K562 (cell line): Measurements from ENCODE around the gene SNUPN.

Experiments
- CBX5 ChIP-seq: IDR thresholded peaks from 2 replicates; pipeline ENCODE4 v1.6.1; 2014; ENCODE audit warnings: low read depth, borderline replicate concordance
- CBX8 ChIP-seq: fragments of 200-600 bp; sonication (generic); IDR thresholded peaks from 2 replicates; pipeline ENCODE4 v1.6.1; 2012; ENCODE audit warnings: borderline replicate concordance, mixed run types, low read depth, mild to moderate bottlenecking, moderate library complexity, mixed read lengths, low read length, control low read depth, inconsistent platforms; ENCODE audit not compliant: poor library complexity, severe bottlenecking; ENCODE audit errors: extremely low read depth
- CTCF ChIP-seq, 3 experiments: IDR thresholded peaks in 2 of 3; conservative IDR thresholded peaks in 1 of 3; 2 replicates each; pipeline ENCODE4 v1.5.1; 2011 to 2012; ENCODE audit warnings: low read length in 3 of 3, mild to moderate bottlenecking in 3 of 3, control low read depth in 2 of 3, improper control_type of control experiment in 1 of 3, inconsistent platforms in 1 of 3, low read depth in 1 of 3, mixed read lengths in 1 of 3, moderate library complexity in 1 of 3; ENCODE audit not compliant: insufficient read depth in 2 of 3
- EZH2 ChIP-seq: IDR thresholded peaks from 2 replicates; pipeline ENCODE4 v1.6.1; 2012; ENCODE audit warnings: low read depth, mild to moderate bottlenecking, inconsistent platforms, low read length, borderline replicate concordance
- FOXP1 ChIP-seq: sonication (generic); formaldehyde crosslinking; IDR thresholded peaks from 2 replicates; pipeline ENCODE4 v1.8.0; 2022; ENCODE audit warnings: mild to moderate bottlenecking, missing genetic modification reagents
- MIER1 ChIP-seq: fragments of 450-650 bp; IDR thresholded peaks from 2 replicates; pipeline ENCODE4 v1.6.1; 2016; ENCODE audit warnings: antibody characterized with exemption, mild to moderate bottlenecking, low read depth
- POLR2A ChIP-seq: fragments of 450-650 bp; conservative IDR thresholded peaks from 2 replicates; pipeline ENCODE4 v1.6.1; 2016
- RCOR1 ChIP-seq, 2 experiments: IDR thresholded peaks; 2 replicates each; pipeline ENCODE4 v1.6.1; 2012; ENCODE audit warnings: low read depth in 2 of 2, low read length in 2 of 2, borderline replicate concordance in 1 of 2, improper control_type of control experiment in 1 of 2
- SIN3A ChIP-seq, 2 experiments: fragments of 150-350 bp in 1 of 2; IDR thresholded peaks; 2 replicates each; pipeline ENCODE4 v1.6.1; 2011 to 2016; ENCODE audit warnings: borderline replicate concordance in 2 of 2, low read depth in 2 of 2, low read length in 2 of 2, mild to moderate bottlenecking in 2 of 2, moderate library complexity in 2 of 2; ENCODE audit not compliant: control insufficient read depth in 1 of 2
- TSHZ1 ChIP-seq: fragments of 250-450 bp; sonication (Bioruptor Pico); IDR thresholded peaks from 2 replicates; pipeline ENCODE4 v1.4.0; 2020; ENCODE audit warnings: mild to moderate bottlenecking, moderate library complexity
- YY1 ChIP-seq, 3 experiments: IDR thresholded peaks; 2 replicates each; pipeline ENCODE4 v1.6.1; 2011; ENCODE audit warnings: low read length in 2 of 3, mild to moderate bottlenecking in 2 of 3, moderate library complexity in 2 of 3, borderline replicate concordance in 1 of 3, control low read depth in 1 of 3, low read depth in 1 of 3; ENCODE audit not compliant: insufficient read depth in 3 of 3, insufficient replicate concordance in 2 of 3, control insufficient read depth in 1 of 3, insufficient read length in 1 of 3; ENCODE audit errors: extremely low read depth in 1 of 3
- ZZZ3 ChIP-seq: fragments of 450-650 bp; IDR thresholded peaks from 2 replicates; pipeline ENCODE4 v1.6.1; 2016; ENCODE audit warnings: antibody characterized with exemption, mild to moderate bottlenecking, moderate library complexity
- TF ChIP-seq, protein P1 (sequence below): sonication (generic); formaldehyde crosslinking; IDR thresholded peaks from 2 replicates; pipeline ENCODE4 v1.8.1; 2023; ENCODE audit warnings: mild to moderate bottlenecking, missing genetic modification reagents
- TF ChIP-seq, protein P2 (sequence below): fragments of 250-450 bp; sonication (Bioruptor Pico); IDR thresholded peaks from 2 replicates; pipeline ENCODE4 v1.8.0; 2021; ENCODE audit warnings: moderate library complexity, mild to moderate bottlenecking, inconsistent platforms

DNA sequence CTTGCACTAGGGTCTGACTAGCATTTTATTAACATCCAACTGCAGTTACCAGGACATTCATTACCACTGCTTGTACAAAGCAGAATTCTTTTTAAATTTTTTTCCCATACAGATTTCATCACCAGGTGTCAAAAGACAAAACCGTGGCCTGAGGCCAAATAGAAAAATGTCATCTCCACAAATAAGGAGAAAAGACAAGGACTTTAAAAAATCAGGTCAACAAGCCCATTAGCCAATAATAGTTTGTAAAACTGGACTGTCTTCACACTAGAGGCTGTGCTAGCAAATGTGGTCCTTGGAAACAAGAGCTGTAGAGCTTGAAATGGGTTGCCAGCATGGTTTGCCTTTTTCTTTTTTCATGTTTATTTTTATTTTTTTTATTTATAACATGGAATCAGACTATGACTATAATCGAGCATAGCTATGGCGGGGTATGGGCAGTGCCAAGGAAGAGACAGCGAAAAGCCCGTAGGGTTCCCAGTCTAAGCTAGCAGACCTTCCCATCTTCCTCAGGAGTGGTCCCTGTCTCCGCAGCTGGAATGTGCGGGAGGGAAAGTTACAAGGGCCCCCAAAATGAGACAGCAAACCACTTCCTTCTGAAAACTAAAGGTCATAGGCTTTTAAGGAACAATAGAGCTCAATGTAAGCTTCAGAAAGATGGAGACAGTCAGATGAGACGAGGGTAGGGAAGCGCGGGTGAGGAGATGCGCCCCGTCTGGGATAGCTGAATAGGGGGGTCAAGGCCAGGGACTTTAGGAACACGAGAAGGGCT, 47.9 kb downstream of the SNUPN start:
- TF ChIP-seq CTCF (IDR thresholded peaks at IDR 0.05 in 2 of 3, conservative IDR thresholded peaks at IDR 0.05 in 1 of 3; ENCODE audit: insufficient read depth in 2 of 3, low read depth in 1 of 3, low read length in 3 of 3) = no peak
- TF ChIP-seq EZH2 = no peak
- no peak for TF ChIP-seq MIER1
- TF ChIP-seq RCOR1 (IDR thresholded peaks at IDR 0.05; ENCODE audit: borderline replicate concordance in 1 of 2, low read depth in 2 of 2, low read length in 2 of 2) = no peak
- TF ChIP-seq, protein P1, sequence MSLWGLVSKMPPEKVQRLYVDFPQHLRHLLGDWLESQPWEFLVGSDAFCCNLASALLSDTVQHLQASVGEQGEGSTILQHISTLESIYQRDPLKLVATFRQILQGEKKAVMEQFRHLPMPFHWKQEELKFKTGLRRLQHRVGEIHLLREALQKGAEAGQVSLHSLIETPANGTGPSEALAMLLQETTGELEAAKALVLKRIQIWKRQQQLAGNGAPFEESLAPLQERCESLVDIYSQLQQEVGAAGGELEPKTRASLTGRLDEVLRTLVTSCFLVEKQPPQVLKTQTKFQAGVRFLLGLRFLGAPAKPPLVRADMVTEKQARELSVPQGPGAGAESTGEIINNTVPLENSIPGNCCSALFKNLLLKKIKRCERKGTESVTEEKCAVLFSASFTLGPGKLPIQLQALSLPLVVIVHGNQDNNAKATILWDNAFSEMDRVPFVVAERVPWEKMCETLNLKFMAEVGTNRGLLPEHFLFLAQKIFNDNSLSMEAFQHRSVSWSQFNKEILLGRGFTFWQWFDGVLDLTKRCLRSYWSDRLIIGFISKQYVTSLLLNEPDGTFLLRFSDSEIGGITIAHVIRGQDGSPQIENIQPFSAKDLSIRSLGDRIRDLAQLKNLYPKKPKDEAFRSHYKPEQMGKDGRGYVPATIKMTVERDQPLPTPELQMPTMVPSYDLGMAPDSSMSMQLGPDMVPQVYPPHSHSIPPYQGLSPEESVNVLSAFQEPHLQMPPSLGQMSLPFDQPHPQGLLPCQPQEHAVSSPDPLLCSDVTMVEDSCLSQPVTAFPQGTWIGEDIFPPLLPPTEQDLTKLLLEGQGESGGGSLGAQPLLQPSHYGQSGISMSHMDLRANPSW (CRISPR knock-in tag) = no peak
- TF ChIP-seq ZZZ3 = no peak
- TF ChIP-seq FOXP1 (CRISPR knock-in tag) = no peak
- no peak for TF ChIP-seq CBX8
- no peak for TF ChIP-seq TSHZ1 (CRISPR knock-in tag)
- TF ChIP-seq, protein P2, sequence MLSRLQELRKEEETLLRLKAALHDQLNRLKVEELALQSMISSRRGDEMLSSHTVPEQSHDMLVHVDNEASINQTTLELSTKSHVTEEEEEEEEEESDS (CRISPR knock-in tag) = no peak
- no peak for TF ChIP-seq YY1 (IDR thresholded peaks at IDR 0.05; ENCODE audit: borderline replicate concordance in 1 of 3, control insufficient read depth in 1 of 3, extremely low read depth in 1 of 3, insufficient read depth in 3 of 3, insufficient read length in 1 of 3, insufficient replicate concordance in 2 of 3, low read depth in 1 of 3, low read length in 2 of 3)
- no peak for TF ChIP-seq SIN3A (IDR thresholded peaks at IDR 0.05; ENCODE audit: borderline replicate concordance in 2 of 2, control insufficient read depth in 1 of 2, low read depth in 2 of 2, low read length in 2 of 2)
- TF ChIP-seq CBX5 = no peak
- no peak for TF ChIP-seq POLR2A
